Measurements from ENCODE around the gene NR6A1. TPM values are rescaled to one million over a fixed set of nuclear protein-coding genes. Genes with fewer than 3 reads are reported as not detected.

The NR6A1 gene
- polyA plus RNA-seq, 1 experiment: 0.10 TPM

- ChIA-PET CTCF (no interaction called here), POLR2A (no interaction called here)
- peaks cover 54% of the 10 kb centered on the region for H3K27me3 ChIP-seq (ENCODE audit: control insufficient read depth, insufficient read depth, low read length)
Measured at GRCh38 chr9:124507880-124508423, 263.2 kb downstream of the NR6A1 start.

GRCh38 chr9:124506931-124507879, 263.9 kb downstream of the NR6A1 start, which contains the start of gene NR5A1:
Gene NR5A1 (minus strand): TSS chr9:124507399. CDS start chr9:124503395, 4,004 bp downstream.
- POLR2A ChIA-PET: no interaction called here
- H3K27me3 ChIP-seq (ENCODE audit: control insufficient read depth, insufficient read depth, low read length): peaks cover 55% of the 10 kb centered on the region
- DNase-seq (ENCODE audit: low read depth, low spot score): no peak
- no peak within 1 kb of the TSS for H3K4me3 ChIP-seq (ENCODE audit: low read depth, low read length)
- no peaks in the 10 kb centered on the region; the same call in 1 of the 2 replicates for H3K9me3 ChIP-seq (ENCODE audit: control insufficient read depth, insufficient read depth, low read length)
- CTCF ChIA-PET: no interaction called here
- H3K27ac ChIP-seq (ENCODE audit: low read depth, low read length): no peak within 1 kb of the TSS
- TF ChIP-seq CTCF (IDR thresholded peaks at IDR 0.05; ENCODE audit: low read depth, low read length): no peak

More at GRCh38 chr9:124507880-124508423, 263.2 kb downstream of the NR6A1 start:
- DNase-seq (ENCODE audit: low read depth, low spot score): no peak
- TF ChIP-seq CTCF (IDR thresholded peaks at IDR 0.05; ENCODE audit: low read depth, low read length): no peak
- Histone ChIP-seq H3K27ac (ENCODE audit: low read depth, low read length) (no peak overlapping the region), H3K4me3 (ENCODE audit: low read depth, low read length) (no peak overlapping the region), H3K9me3 (ENCODE audit: control insufficient read depth, insufficient read depth, low read length) (no peaks in the 10 kb centered on the region; the same call in 1 of the 2 replicates)

GRCh38 chr9:124506433-124506832, 264.7 kb downstream of the NR6A1 start:
- ChIA-PET POLR2A (no interaction called here), CTCF (no interaction called here)
- TF ChIP-seq CTCF (IDR thresholded peaks at IDR 0.05; ENCODE audit: low read depth, low read length): no peak
- Histone ChIP-seq H3K27ac (ENCODE audit: low read depth, low read length) (no peak overlapping the region), H3K27me3 (ENCODE audit: control insufficient read depth, insufficient read depth, low read length) (peaks cover 62% of the 10 kb centered on the region), H3K4me3 (ENCODE audit: low read depth, low read length) (no peak overlapping the region), H3K9me3 (ENCODE audit: control insufficient read depth, insufficient read depth, low read length) (no peaks in the 10 kb centered on the region; the same call in 1 of the 2 replicates)
- no peak for DNase-seq (ENCODE audit: low read depth, low spot score)

GRCh38 chr9:124505901-124506346, 265.2 kb downstream of the NR6A1 start:
- no peak for TF ChIP-seq CTCF (IDR thresholded peaks at IDR 0.05; ENCODE audit: low read depth, low read length)
- ChIA-PET CTCF (no interaction called here), POLR2A (no interaction called here)
- DNase-seq (ENCODE audit: low read depth, low spot score): no peak
- Histone ChIP-seq H3K4me3 (ENCODE audit: low read depth, low read length) (no peak overlapping the region), H3K27me3 (ENCODE audit: control insufficient read depth, insufficient read depth, low read length) (peaks cover 65% of the 10 kb centered on the region), H3K9me3 (ENCODE audit: control insufficient read depth, insufficient read depth, low read length) (no peaks in the 10 kb centered on the region; the same call in 1 of the 2 replicates), H3K27ac (ENCODE audit: low read depth, low read length) (no peak overlapping the region)
